Sciatic nerve (tissue), 1 donor: Measurements from ENCODE around the gene LRP10. TPM values are rescaled to one million over a fixed set of nuclear protein-coding genes. Genes with fewer than 3 reads are reported as not detected.

ENCODE experiments used
- total RNA-seq: library from RNA; stranded (reverse); fragmentation: NEBNext Ultra II Directional; extraction: Animal tissue kit (Norgen Biotek cat#: 25700); gene quantifications from one replicate; pipeline ENCODE4 v1.2.1, GENCODE V29; 2021
- donor health status: DM: no; HTN: no; CAD: no.

Gene LRP10
- total RNA-seq, 1 donor from 2014 or later: 106 TPM

Other genes with a start within 250 kb of the LRP10 start
- not detected for gene OR6J1, start 227.4 kb upstream of the LRP10 start, total RNA-seq
- gene OXA1L, start 105.1 kb upstream of the LRP10 start, total RNA-seq: 62.8 TPM
- 9.7 TPM for gene SLC7A7, start 56.3 kb upstream of the LRP10 start, total RNA-seq
- gene MRPL52, start 41.9 kb upstream of the LRP10 start, total RNA-seq: 34.0 TPM
- gene MMP14, start 35.2 kb upstream of the LRP10 start, total RNA-seq: 138 TPM
- gene REM2, start 11.5 kb downstream of the LRP10 start, total RNA-seq: 0.62 TPM
- gene RBM23, start 47.4 kb downstream of the LRP10 start, total RNA-seq: 87.3 TPM
- 44.6 TPM for gene PRMT5, start 57.6 kb downstream of the LRP10 start, total RNA-seq
- gene HAUS4, start 85.3 kb downstream of the LRP10 start, total RNA-seq: 39.9 TPM
- 24.8 TPM for gene AJUBA, start 110.8 kb downstream of the LRP10 start, total RNA-seq
- 8.1 TPM for gene C14orf93, start 138.4 kb downstream of the LRP10 start, total RNA-seq
- gene PSMB5, start 163.2 kb downstream of the LRP10 start, total RNA-seq: 70.1 TPM
- gene PSMB11, start 170.5 kb downstream of the LRP10 start, total RNA-seq: not detected
- gene CDH24, start 185.8 kb downstream of the LRP10 start, total RNA-seq: 6.5 TPM
- 166 TPM for gene ACIN1, start 223.4 kb downstream of the LRP10 start, total RNA-seq
- 32.2 TPM for gene C14orf119, start 223.8 kb downstream of the LRP10 start, total RNA-seq
- gene CIROP, start 233.2 kb downstream of the LRP10 start, total RNA-seq: not detected
- gene CEBPE, start 247.5 kb downstream of the LRP10 start, total RNA-seq: 0.31 TPM